Measurements from ENCODE around the gene RCBTB2. TPM values are rescaled to one million over a fixed set of nuclear protein-coding genes. Genes with fewer than 3 reads are reported as not detected.

RCBTB2 gene
- total RNA-seq, 1 experiment from 2014 or later: 1.1 TPM

DNA sequence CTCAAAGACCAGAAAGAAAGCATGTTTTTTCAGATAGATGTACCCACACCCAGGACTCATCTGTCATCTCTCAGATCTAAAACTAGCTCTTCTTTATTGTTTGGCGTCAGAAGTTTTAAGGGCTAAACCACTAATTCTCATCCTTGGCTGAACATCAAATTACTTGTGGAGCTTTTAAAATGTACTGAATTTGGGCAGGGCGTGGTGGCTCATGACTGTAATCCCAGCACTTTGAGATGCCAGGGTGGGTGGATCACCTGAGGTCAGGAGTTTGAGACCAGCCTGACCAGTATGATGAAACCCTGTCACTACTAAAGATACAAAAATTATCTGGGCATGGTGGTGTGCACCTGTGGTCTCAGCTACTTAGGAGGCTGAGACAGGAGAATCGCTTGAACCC lies 47.4 kb downstream of the RCBTB2 start:
- Mint-ChIP-seq H3K9me3 (ENCODE audit: unreplicated experiment) (no peaks in the 10 kb centered on the region), H3K4me3 (ENCODE audit: unreplicated experiment) (no peak overlapping the region), H3K4me1 (ENCODE audit: low read depth, unreplicated experiment) (no peaks in the 10 kb centered on the region), H3K27me3 (ENCODE audit: insufficient read depth, unreplicated experiment) (no peaks in the 10 kb centered on the region), H3K36me3 (ENCODE audit: insufficient read depth, unreplicated experiment) (no peaks in the 10 kb centered on the region), H3K27ac (ENCODE audit: unreplicated experiment) (no peak overlapping the region)
- Histone ChIP-seq H3K36me3 (ENCODE audit: control insufficient read depth, insufficient read depth, low read length) (no peaks in the 10 kb centered on the region), H3K9me3 (no peaks in the 10 kb centered on the region), H3K4me1 (no peaks in the 10 kb centered on the region), H3K27me3 (replicated peaks; ENCODE audit: control insufficient read depth, insufficient read depth, low read length) (no peaks in the 10 kb centered on the region), H3K4me3 (ENCODE audit: low read depth, low read length) (no peak overlapping the region)
- TF ChIP-seq CTCF (IDR thresholded peaks at IDR 0.05; ENCODE audit: insufficient read depth in 1 of 2, low read depth in 1 of 2, low read length in 1 of 2, severe bottlenecking in 1 of 2, unreplicated experiment in 1 of 2): no peak
- CTCF ChIA-PET: no interaction called here
- POLR2A ChIA-PET: no interaction called here
- intact Hi-C loops (cut with micrococcal nuclease; ENCODE audit: unreplicated experiment): no loop called here
- DNase-seq: no peak
- no TSS peak for BruUV-seq (replicated peaks)

DNA sequence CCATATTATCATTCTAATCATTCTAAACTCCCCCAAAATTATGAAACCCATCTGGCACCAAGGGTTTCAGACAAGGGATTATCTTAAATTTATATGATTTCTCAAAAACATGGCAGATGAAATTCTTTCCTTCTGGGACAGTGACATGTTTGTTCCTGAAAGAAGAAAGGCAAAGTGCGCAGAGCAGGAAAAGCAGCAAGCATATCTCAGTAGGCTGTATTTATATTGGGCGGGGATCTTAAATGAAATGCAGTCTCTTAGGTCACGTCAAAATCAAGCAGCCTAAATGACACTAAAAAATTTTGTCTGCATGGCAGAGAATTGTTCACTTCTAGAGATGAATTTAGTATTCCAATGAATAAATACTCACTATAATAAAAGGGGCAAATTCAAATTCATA lies 49.3 kb downstream of the RCBTB2 start:
- BruUV-seq (replicated peaks): no TSS peak
- ChIA-PET CTCF (no interaction called here), POLR2A (no interaction called here)
- Mint-ChIP-seq H3K4me3 (ENCODE audit: unreplicated experiment) (no peak overlapping the region), H3K27me3 (ENCODE audit: insufficient read depth, unreplicated experiment) (no peaks in the 10 kb centered on the region), H3K27ac (ENCODE audit: unreplicated experiment) (no peak overlapping the region), H3K9me3 (ENCODE audit: unreplicated experiment) (no peaks in the 10 kb centered on the region), H3K4me1 (ENCODE audit: low read depth, unreplicated experiment) (no peaks in the 10 kb centered on the region), H3K36me3 (ENCODE audit: insufficient read depth, unreplicated experiment) (no peaks in the 10 kb centered on the region)
- no peak for TF ChIP-seq CTCF (IDR thresholded peaks at IDR 0.05; ENCODE audit: insufficient read depth in 1 of 2, low read depth in 1 of 2, low read length in 1 of 2, severe bottlenecking in 1 of 2, unreplicated experiment in 1 of 2)
- H3K4me3 ChIP-seq (ENCODE audit: low read depth, low read length): no peak overlapping the region
- no peaks in the 10 kb centered on the region for H3K36me3 ChIP-seq (ENCODE audit: control insufficient read depth, insufficient read depth, low read length)
- intact Hi-C loops (cut with micrococcal nuclease; ENCODE audit: unreplicated experiment): no loop called here
- no peaks in the 10 kb centered on the region for H3K27me3 ChIP-seq (replicated peaks; ENCODE audit: control insufficient read depth, insufficient read depth, low read length)
- no peaks in the 10 kb centered on the region for H3K4me1 ChIP-seq
- no peaks in the 10 kb centered on the region for H3K9me3 ChIP-seq
- no peak for DNase-seq

GRCh38 chr13:48478391-48478790 lies 54.5 kb downstream of the RCBTB2 start:
- POLR2A ChIA-PET: no interaction called here
- no peaks in the 10 kb centered on the region for H3K9me3 Mint-ChIP-seq (ENCODE audit: unreplicated experiment)

More at GRCh38 chr13:48478391-48478790, 54.5 kb downstream of the RCBTB2 start:
- CTCF ChIA-PET: no interaction called here
- H3K4me1 Mint-ChIP-seq (ENCODE audit: low read depth, unreplicated experiment): no peaks in the 10 kb centered on the region
- no TSS peak for BruUV-seq (replicated peaks)
- Histone ChIP-seq H3K4me1 (no peaks in the 10 kb centered on the region), H3K36me3 (ENCODE audit: control insufficient read depth, insufficient read depth, low read length) (no peaks in the 10 kb centered on the region), H3K4me3 (ENCODE audit: low read depth, low read length) (no peak overlapping the region), H3K27me3 (replicated peaks; ENCODE audit: control insufficient read depth, insufficient read depth, low read length) (no peaks in the 10 kb centered on the region), H3K9me3 (no peaks in the 10 kb centered on the region)
- no peaks in the 10 kb centered on the region for H3K36me3 Mint-ChIP-seq (ENCODE audit: insufficient read depth, unreplicated experiment)
- no peak for DNase-seq
- intact Hi-C loops (cut with micrococcal nuclease; ENCODE audit: unreplicated experiment): no loop called here
- no peak overlapping the region for H3K4me3 Mint-ChIP-seq (ENCODE audit: unreplicated experiment)
- H3K27me3 Mint-ChIP-seq (ENCODE audit: insufficient read depth, unreplicated experiment): no peaks in the 10 kb centered on the region
- H3K27ac Mint-ChIP-seq (ENCODE audit: unreplicated experiment): no peak overlapping the region
- no peak for TF ChIP-seq CTCF (IDR thresholded peaks at IDR 0.05; ENCODE audit: insufficient read depth in 1 of 2, low read depth in 1 of 2, low read length in 1 of 2, severe bottlenecking in 1 of 2, unreplicated experiment in 1 of 2)

Data from Caco-2 (cell line).